HepG2 (cell line): Measurements from ENCODE around the gene SNX27. TPM values are rescaled to one million over a fixed set of nuclear protein-coding genes. Genes with fewer than 3 reads are reported as not detected.

ENCODE experiments used
- ASH2L ChIP-seq: fragments of 300-600, 200-600 bp; sonication (generic); IDR thresholded peaks from 2 replicates; pipeline ENCODE4 v1.7.0; 2017; ENCODE audit warnings: low read depth, mild to moderate bottlenecking, moderate library complexity, mixed read lengths, low read length; ENCODE audit not compliant: insufficient read length
- HIVEP1 ChIP-seq: sonication (generic); formaldehyde crosslinking; IDR thresholded peaks from 2 replicates; pipeline ENCODE4 v1.4.0; 2020; ENCODE audit warnings: mild to moderate bottlenecking, missing genetic modification reagents
- KAT7 ChIP-seq: IDR thresholded peaks from 2 replicates; pipeline ENCODE4 v1.6.1; 2018; ENCODE audit warnings: borderline replicate concordance, missing compliant biosample characterization
- MAZ ChIP-seq, 2 experiments: sonication (generic) in 1 of 2; formaldehyde crosslinking in 1 of 2; IDR thresholded peaks; 2 replicates each; pipeline versions ENCODE4 v1.5.0 to v1.6.1; 2012 to 2020; ENCODE audit warnings: low read depth in 2 of 2, mild to moderate bottlenecking in 2 of 2, borderline replicate concordance in 1 of 2, improper control_type of control experiment in 1 of 2, low read length in 1 of 2, missing genetic modification reagents in 1 of 2, moderate library complexity in 1 of 2
- NR2F6 ChIP-seq, 2 experiments: IDR thresholded peaks; 2 replicates each; pipeline ENCODE4 v1.6.1; 2016; ENCODE audit warnings: antibody characterized with exemption in 1 of 2, mild to moderate bottlenecking in 1 of 2
- PATZ1 ChIP-seq: sonication (generic); formaldehyde crosslinking; IDR thresholded peaks from 2 replicates; pipeline ENCODE4 v1.4.0; 2020; ENCODE audit warnings: missing genetic modification reagents
- PHF5A ChIP-seq: IDR thresholded peaks from one replicate; pipeline ENCODE4 v1.6.1; 2018; ENCODE audit warnings: low read depth, missing genetic modification reagents; ENCODE audit not compliant: unreplicated experiment
- SMC3 ChIP-seq: IDR thresholded peaks from 2 replicates; pipeline ENCODE4 v1.6.1; 2011; ENCODE audit warnings: low read length, improper control_type of control experiment
- TFE3 ChIP-seq: IDR thresholded peaks from 2 replicates; pipeline ENCODE4 v1.6.1; 2016
- XRCC5 ChIP-seq: fragments of 200-400 bp; formaldehyde crosslinking; optimal IDR thresholded peaks from 2 replicates; pipeline ENCODE3; 2017; ENCODE audit warnings: mild to moderate bottlenecking, low read length
- ZBTB7B ChIP-seq: sonication (generic); formaldehyde crosslinking; IDR thresholded peaks from 2 replicates; pipeline ENCODE4 v1.4.0; 2020; ENCODE audit warnings: missing genetic modification reagents
- ZMAT3 ChIP-seq: sonication (generic); formaldehyde crosslinking; conservative IDR thresholded peaks from 2 replicates; pipeline ENCODE4 v1.7.0; 2021; ENCODE audit warnings: missing genetic modification reagents
- ZMYM4 ChIP-seq: sonication (generic); formaldehyde crosslinking; IDR thresholded peaks from 2 replicates; pipeline ENCODE4 v1.8.1; 2023; ENCODE audit warnings: mild to moderate bottlenecking, missing genetic modification reagents
- ZNF335 ChIP-seq: sonication (generic); formaldehyde crosslinking; IDR thresholded peaks from 2 replicates; pipeline ENCODE4 v1.4.0; 2020; ENCODE audit warnings: missing genetic modification reagents
- ZNF503 ChIP-seq: sonication (generic); formaldehyde crosslinking; IDR thresholded peaks from 2 replicates; pipeline ENCODE4 v1.4.0; 2020; ENCODE audit warnings: missing genetic modification reagents
- ZNF550 ChIP-seq: sonication (generic); formaldehyde crosslinking; IDR thresholded peaks from 2 replicates; pipeline ENCODE4 v1.4.0; 2020; ENCODE audit warnings: mild to moderate bottlenecking, missing genetic modification reagents, borderline replicate concordance
- polyA plus RNA-seq, 8 experiments: library from polyadenylated mRNA; depleted of rRNA in 3 of 8; stranded (reverse) in 7 of 8; unstranded in 1 of 8; fragments of >200 nt; fragmentation: Illumina TruSeq in 4 of 8; extraction: Trizol in 4 of 8; gene quantifications; 2 replicates each; pipeline versions ENCODE4 v1.2.1 to v1.2.3, GENCODE V29; 2011 to 2016; ENCODE audit warnings: low read depth in 4 of 8, missing spikeins in 1 of 8, mixed read lengths in 1 of 8; ENCODE audit not compliant: insufficient read depth in 1 of 8
- total RNA-seq, 5 experiments: library from RNA; depleted of rRNA; stranded (reverse); fragments of >200 nt; fragmentation: Illumina TruSeq; extraction: Trizol; gene quantifications; 2 replicates each; pipeline ENCODE4 v1.2.3, GENCODE V29; 2016; ENCODE audit warnings: low read depth in 1 of 5
- TF ChIP-seq, protein P1 (sequence below): sonication (generic); formaldehyde crosslinking; IDR thresholded peaks from 2 replicates; pipeline ENCODE4 v1.5.0; 2020; ENCODE audit warnings: mild to moderate bottlenecking, missing genetic modification reagents, moderate library complexity
- TF ChIP-seq, protein P2 (sequence below): IDR thresholded peaks from 2 replicates; pipeline ENCODE4 v1.6.1; 2016; ENCODE audit warnings: control low read depth

Gene SNX27
- total and polyA plus RNA-seq, 2 of the 13 experiments (the other 11 are each of a cell fraction or from before 2014, with no cell fraction given), result 14.4 to 17.8 TPM

GRCh38 chr1:151715726-151716404 lies 104.0 kb downstream of the SNX27 start (continued):
- TF ChIP-seq ZNF503 (CRISPR knock-in tag), result no peak
- TF ChIP-seq ZMYM4, result 0 out of 2 replicates have a peak, but pooled peaks have one; percentile 13
- TF ChIP-seq ASH2L, result no peak
- peak; percentile 60; the same call in 1 of the 2 replicates for TF ChIP-seq PATZ1
- no peak for TF ChIP-seq TFE3 (CRISPR knock-in tag)
- TF ChIP-seq MAZ (IDR thresholded peaks at IDR 0.05; ENCODE audit: borderline replicate concordance, low read depth, low read length), result no peak
- TF ChIP-seq MAZ (CRISPR knock-in tag; IDR thresholded peaks at IDR 0.05; ENCODE audit: low read depth), result 0 out of 2 replicates have a peak, but pooled peaks have one; percentile 33
- TF ChIP-seq SMC3, result peak; percentile 23; the same call in 1 of the 2 replicates
- TF ChIP-seq NR2F6 (IDR thresholded peaks at IDR 0.05), result peak; percentile 57
- TF ChIP-seq NR2F6 (CRISPR knock-in tag; IDR thresholded peaks at IDR 0.05), result peak; percentile 59; the same call in 1 of the 2 replicates
- TF ChIP-seq XRCC5, result peak; percentile 27
- no peak for TF ChIP-seq ZMAT3 (CRISPR knock-in tag)
- TF ChIP-seq, protein P1, sequence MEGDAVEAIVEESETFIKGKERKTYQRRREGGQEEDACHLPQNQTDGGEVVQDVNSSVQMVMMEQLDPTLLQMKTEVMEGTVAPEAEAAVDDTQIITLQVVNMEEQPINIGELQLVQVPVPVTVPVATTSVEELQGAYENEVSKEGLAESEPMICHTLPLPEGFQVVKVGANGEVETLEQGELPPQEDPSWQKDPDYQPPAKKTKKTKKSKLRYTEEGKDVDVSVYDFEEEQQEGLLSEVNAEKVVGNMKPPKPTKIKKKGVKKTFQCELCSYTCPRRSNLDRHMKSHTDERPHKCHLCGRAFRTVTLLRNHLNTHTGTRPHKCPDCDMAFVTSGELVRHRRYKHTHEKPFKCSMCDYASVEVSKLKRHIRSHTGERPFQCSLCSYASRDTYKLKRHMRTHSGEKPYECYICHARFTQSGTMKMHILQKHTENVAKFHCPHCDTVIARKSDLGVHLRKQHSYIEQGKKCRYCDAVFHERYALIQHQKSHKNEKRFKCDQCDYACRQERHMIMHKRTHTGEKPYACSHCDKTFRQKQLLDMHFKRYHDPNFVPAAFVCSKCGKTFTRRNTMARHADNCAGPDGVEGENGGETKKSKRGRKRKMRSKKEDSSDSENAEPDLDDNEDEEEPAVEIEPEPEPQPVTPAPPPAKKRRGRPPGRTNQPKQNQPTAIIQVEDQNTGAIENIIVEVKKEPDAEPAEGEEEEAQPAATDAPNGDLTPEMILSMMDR (CRISPR knock-in tag), result peak; percentile 62
- 0 out of 2 replicates have a peak, but pooled peaks have one; percentile 21 for TF ChIP-seq HIVEP1 (CRISPR knock-in tag)
- no peak for TF ChIP-seq KAT7 (CRISPR knock-in tag)
- TF ChIP-seq ZBTB7B, result 0 out of 2 replicates have a peak, but pooled peaks have one; percentile 35
- TF ChIP-seq, protein P2, sequence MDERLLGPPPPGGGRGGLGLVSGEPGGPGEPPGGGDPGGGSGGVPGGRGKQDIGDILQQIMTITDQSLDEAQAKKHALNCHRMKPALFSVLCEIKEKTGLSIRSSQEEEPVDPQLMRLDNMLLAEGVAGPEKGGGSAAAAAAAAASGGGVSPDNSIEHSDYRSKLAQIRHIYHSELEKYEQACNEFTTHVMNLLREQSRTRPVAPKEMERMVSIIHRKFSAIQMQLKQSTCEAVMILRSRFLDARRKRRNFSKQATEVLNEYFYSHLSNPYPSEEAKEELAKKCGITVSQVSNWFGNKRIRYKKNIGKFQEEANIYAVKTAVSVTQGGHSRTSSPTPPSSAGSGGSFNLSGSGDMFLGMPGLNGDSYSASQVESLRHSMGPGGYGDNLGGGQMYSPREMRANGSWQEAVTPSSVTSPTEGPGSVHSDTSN (CRISPR knock-in tag), result no peak
- no peak for TF ChIP-seq ZNF335 (CRISPR knock-in tag)
- TF ChIP-seq ZNF550 (CRISPR knock-in tag), result no peak
- no peak for TF ChIP-seq PHF5A (CRISPR knock-in tag)
